Activated naive CD4-positive, alpha-beta T cell treated with Interleukin-2 at 50 U/mL for 16 hours (primary cell): ENCODE results near the gene C2orf69.

Experiments used
- DNase-seq: peaks from one replicate; pipeline ENCODE4 v3.0.0-alpha.2; 2020

The C2orf69 gene

GRCh38 chr2:199916980-199917379 lies 5.9 kb downstream of the C2orf69 start:
- DNase-seq = no peak

GRCh38 chr2:199922856-199923255 lies 11.8 kb downstream of the C2orf69 start:
- no peak for DNase-seq

GRCh38 chr2:199923924-199924323 lies 12.8 kb downstream of the C2orf69 start:
- DNase-seq = no peak

GRCh38 chr2:199926806-199927205 lies 15.7 kb downstream of the C2orf69 start:
- DNase-seq = no peak

- DNase-seq = no peak
Measured at GRCh38 chr2:199928226-199928625, 17.1 kb downstream of the C2orf69 start.

- DNase-seq = no peak
Measured at GRCh38 chr2:199928626-199929025, 17.5 kb downstream of the C2orf69 start.

GRCh38 chr2:199929262-199929661 lies 18.2 kb downstream of the C2orf69 start:
- DNase-seq = no peak

- DNase-seq = no peak
Measured at GRCh38 chr2:199932312-199932855, 21.3 kb downstream of the C2orf69 start.

GRCh38 chr2:199933466-199933865 lies 22.4 kb downstream of the C2orf69 start:
- DNase-seq = no peak

GRCh38 chr2:199936554-199936953 lies 25.5 kb downstream of the C2orf69 start:
- DNase-seq = no peak

- DNase-seq = no peak
Measured at GRCh38 chr2:199940373-199940772, 29.3 kb downstream of the C2orf69 start.

- no peak for DNase-seq
Measured at GRCh38 chr2:199943373-199943772, 32.3 kb downstream of the C2orf69 start.

GRCh38 chr2:199946196-199946595 lies 35.1 kb downstream of the C2orf69 start:
- no peak for DNase-seq

- DNase-seq = no peak
Measured at GRCh38 chr2:199946836-199947235, 35.7 kb downstream of the C2orf69 start.

- no peak for DNase-seq
Measured at GRCh38 chr2:199950396-199950795, 39.3 kb downstream of the C2orf69 start.

GRCh38 chr2:199951023-199951422 lies 39.9 kb downstream of the C2orf69 start:
- DNase-seq = no peak

GRCh38 chr2:199955007-199955338 lies 43.9 kb downstream of the C2orf69 start:
- no peak for DNase-seq

- peak; percentile 83 for DNase-seq
Measured at GRCh38 chr2:199955339-199956061, 44.4 kb downstream of the C2orf69 start, which contains the start of the genes MAIP1 and TYW5. TSS of gene MAIP1 (plus strand) at chr2:199955582. CDS start at chr2:199955799, 217 bp downstream. TSS of gene TYW5 (minus strand) at chr2:199955491. CDS start at chr2:199955470, 21 bp downstream.

GRCh38 chr2:199956062-199956380 lies 44.9 kb downstream of the C2orf69 start:
- no peak for DNase-seq

- no peak for DNase-seq
Measured at GRCh38 chr2:199958014-199958413, 46.9 kb downstream of the C2orf69 start.

GRCh38 chr2:199962203-199962602 lies 51.1 kb downstream of the C2orf69 start:
- DNase-seq = no peak

- DNase-seq = no peak
Measured at GRCh38 chr2:199966405-199966804, 55.3 kb downstream of the C2orf69 start.

- DNase-seq = no peak
Measured at GRCh38 chr2:199966976-199967375, 55.9 kb downstream of the C2orf69 start.

- no peak for DNase-seq
Measured at GRCh38 chr2:199968126-199968525, 57.0 kb downstream of the C2orf69 start.

GRCh38 chr2:199972088-199972626 lies 61.1 kb downstream of the C2orf69 start:
- DNase-seq = no peak
